Astrocyte (in vitro differentiated cells and primary cell): ENCODE measurements around the gene ST6GALNAC3. TPM values are rescaled to one million over a fixed set of nuclear protein-coding genes. Genes with fewer than 3 reads are reported as not detected.

Source experiments
- DNase-seq: peaks from one replicate; pipeline ENCODE4 v3.0.0-alpha.2; 2010; ENCODE audit warnings: low read depth
- FAIRE-seq: peaks from 2 replicates; lab custom pipeline; 2011; peaks lifted over from hg19 to GRCh38; lab: Jason Lieb, UNC
- H2AFZ ChIP-seq: 2 replicates; pipeline ENCODE4 v1.6.0; 2012; ENCODE audit warnings: low read depth, low read length, inconsistent platforms
- H3K27ac ChIP-seq: 2 replicates; pipeline ENCODE4 v1.5.1; 2011; ENCODE audit warnings: low read depth, low read length, inconsistent platforms
- H3K27me3 ChIP-seq: 2 replicates; pipeline ENCODE4 v1.6.0; 2011; ENCODE audit warnings: low read length, inconsistent platforms; ENCODE audit not compliant: insufficient read depth
- H3K36me3 ChIP-seq: 2 replicates; pipeline ENCODE4 v1.5.1; 2011; ENCODE audit warnings: low read length, inconsistent platforms; ENCODE audit not compliant: insufficient read depth
- H3K4me1 ChIP-seq: 2 replicates; pipeline ENCODE4 v1.5.1; 2011; ENCODE audit warnings: low read length, inconsistent platforms; ENCODE audit not compliant: insufficient read depth
- H3K4me2 ChIP-seq: 2 replicates; pipeline ENCODE4 v1.6.0; 2012; ENCODE audit warnings: low read length, inconsistent platforms
- H3K4me3 ChIP-seq: 2 replicates; pipeline ENCODE4 v1.5.1; 2011; ENCODE audit warnings: low read depth, mild to moderate bottlenecking, low read length, inconsistent platforms; ENCODE audit not compliant: insufficient read depth
- H3K79me2 ChIP-seq: 2 replicates; pipeline ENCODE4 v1.6.0; 2012; ENCODE audit warnings: mild to moderate bottlenecking, low read length, inconsistent platforms; ENCODE audit not compliant: insufficient read depth
- H3K9ac ChIP-seq: 2 replicates; pipeline ENCODE4 v1.6.0; 2012; ENCODE audit warnings: mild to moderate bottlenecking, low read length, inconsistent platforms
- H3K9me3 ChIP-seq: 2 replicates; pipeline ENCODE4 v1.5.1; 2012; ENCODE audit warnings: low read depth, mild to moderate bottlenecking, low read length, inconsistent platforms; ENCODE audit not compliant: insufficient read depth
- H4K20me1 ChIP-seq: 2 replicates; pipeline ENCODE4 v1.6.0; 2012; ENCODE audit warnings: low read length, inconsistent platforms; ENCODE audit not compliant: insufficient read depth
- H3K27ac Mint-ChIP-seq: one replicate; pipeline ENCODE4 v1.8.0; 2021; ENCODE audit warnings: mild to moderate bottlenecking, mixed read lengths; ENCODE audit not compliant: unreplicated experiment
- H3K27me3 Mint-ChIP-seq: one replicate; pipeline ENCODE4 v1.8.0; 2021; ENCODE audit warnings: low read depth, mixed read lengths; ENCODE audit not compliant: unreplicated experiment
- H3K36me3 Mint-ChIP-seq: one replicate; pipeline ENCODE4 v1.8.0; 2021; ENCODE audit warnings: low read depth, mixed read lengths; ENCODE audit not compliant: unreplicated experiment
- H3K4me1 Mint-ChIP-seq: one replicate; pipeline ENCODE4 v1.8.0; 2021; ENCODE audit warnings: low read depth, mixed read lengths; ENCODE audit not compliant: unreplicated experiment
- H3K4me3 Mint-ChIP-seq: one replicate; pipeline ENCODE4 v1.8.0; 2021; ENCODE audit warnings: mild to moderate bottlenecking, moderate library complexity, mixed read lengths; ENCODE audit not compliant: unreplicated experiment
- H3K9me3 Mint-ChIP-seq: one replicate; pipeline ENCODE4 v1.8.0; 2021; ENCODE audit warnings: mild to moderate bottlenecking, mixed read lengths; ENCODE audit not compliant: unreplicated experiment
- EZH2 ChIP-seq: IDR thresholded peaks from 2 replicates; pipeline ENCODE4 v1.6.1; 2012; ENCODE audit warnings: mild to moderate bottlenecking, low read length, inconsistent platforms; ENCODE audit not compliant: insufficient read depth
- total RNA-seq: library from RNA; stranded (reverse); gene quantifications from 2 replicates; pipeline ENCODE4 v1.2.1, GENCODE V29; 2021
- TF ChIP-seq, protein P1 (sequence below): IDR thresholded peaks from 2 replicates; pipeline ENCODE4 v1.5.1; 2011; ENCODE audit warnings: low read depth, mild to moderate bottlenecking, inconsistent platforms, low read length, moderate library complexity; ENCODE audit not compliant: insufficient read depth

Gene ST6GALNAC3
- total RNA-seq, 1 donor from 2014 or later = 3.2 TPM

GRCh38 chr1:76632136-76632535 is 557.6 kb downstream of the ST6GALNAC3 start:
- H3K27me3 ChIP-seq = peaks cover 2% of the 10 kb centered on the region

DNA sequence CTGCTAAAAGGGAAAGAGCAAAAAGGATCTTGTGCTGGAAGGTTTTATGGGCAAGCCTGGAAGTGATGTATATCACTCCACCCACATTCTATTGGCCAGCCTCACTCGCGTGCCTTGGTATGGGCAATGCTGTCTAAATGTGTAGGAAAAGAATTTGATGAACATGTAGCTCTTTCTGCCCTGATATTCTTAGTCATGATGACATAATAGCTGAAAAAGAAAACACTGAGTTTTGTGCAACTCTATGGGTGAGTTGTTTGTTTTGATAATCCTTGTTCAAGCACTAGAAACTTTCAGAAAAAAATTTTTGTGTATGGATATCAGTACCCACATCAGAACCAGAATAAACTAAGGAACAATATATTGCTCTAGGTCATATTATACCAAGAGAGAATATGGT is 561.2 kb downstream of the ST6GALNAC3 start:
- no peaks in the 10 kb centered on the region for H3K36me3 ChIP-seq
- no peaks in the 10 kb centered on the region for H3K9me3 ChIP-seq
- Mint-ChIP-seq H3K4me3 (no peak overlapping the region), H3K9me3 (no peaks in the 10 kb centered on the region), H3K36me3 (no peaks in the 10 kb centered on the region), H3K27ac (no peak overlapping the region), H3K27me3 (no peaks in the 10 kb centered on the region), H3K4me1 (peaks cover 4% of the 10 kb centered on the region)
- no peak overlapping the region for H3K27ac ChIP-seq
- H3K79me2 ChIP-seq = no peaks in the 10 kb centered on the region
- peaks cover 2% of the 10 kb centered on the region for H3K27me3 ChIP-seq
- no peak overlapping the region for H3K9ac ChIP-seq
- H4K20me1 ChIP-seq = no peaks in the 10 kb centered on the region
- TF ChIP-seq, protein P1, sequence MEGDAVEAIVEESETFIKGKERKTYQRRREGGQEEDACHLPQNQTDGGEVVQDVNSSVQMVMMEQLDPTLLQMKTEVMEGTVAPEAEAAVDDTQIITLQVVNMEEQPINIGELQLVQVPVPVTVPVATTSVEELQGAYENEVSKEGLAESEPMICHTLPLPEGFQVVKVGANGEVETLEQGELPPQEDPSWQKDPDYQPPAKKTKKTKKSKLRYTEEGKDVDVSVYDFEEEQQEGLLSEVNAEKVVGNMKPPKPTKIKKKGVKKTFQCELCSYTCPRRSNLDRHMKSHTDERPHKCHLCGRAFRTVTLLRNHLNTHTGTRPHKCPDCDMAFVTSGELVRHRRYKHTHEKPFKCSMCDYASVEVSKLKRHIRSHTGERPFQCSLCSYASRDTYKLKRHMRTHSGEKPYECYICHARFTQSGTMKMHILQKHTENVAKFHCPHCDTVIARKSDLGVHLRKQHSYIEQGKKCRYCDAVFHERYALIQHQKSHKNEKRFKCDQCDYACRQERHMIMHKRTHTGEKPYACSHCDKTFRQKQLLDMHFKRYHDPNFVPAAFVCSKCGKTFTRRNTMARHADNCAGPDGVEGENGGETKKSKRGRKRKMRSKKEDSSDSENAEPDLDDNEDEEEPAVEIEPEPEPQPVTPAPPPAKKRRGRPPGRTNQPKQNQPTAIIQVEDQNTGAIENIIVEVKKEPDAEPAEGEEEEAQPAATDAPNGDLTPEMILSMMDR = no peak
- no peak for TF ChIP-seq EZH2
- no peak overlapping the region for H3K4me2 ChIP-seq
- FAIRE-seq (no peak), DNase-seq (no peak)
- H3K4me3 ChIP-seq = no peak overlapping the region
- H2AFZ ChIP-seq = no peak overlapping the region
- no peaks in the 10 kb centered on the region for H3K4me1 ChIP-seq

More at GRCh38 chr1:76632136-76632535, 557.6 kb downstream of the ST6GALNAC3 start:
- Histone ChIP-seq H3K4me2 (no peak overlapping the region), H3K4me1 (no peaks in the 10 kb centered on the region), H3K79me2 (no peaks in the 10 kb centered on the region), H3K9ac (no peak overlapping the region), H3K36me3 (no peaks in the 10 kb centered on the region), H3K4me3 (no peak overlapping the region), H4K20me1 (no peaks in the 10 kb centered on the region), H3K9me3 (no peaks in the 10 kb centered on the region), H3K27ac (no peak overlapping the region), H2AFZ (no peak overlapping the region)
- Mint-ChIP-seq H3K4me3 (no peak overlapping the region), H3K4me1 (no peaks in the 10 kb centered on the region), H3K36me3 (no peaks in the 10 kb centered on the region), H3K27me3 (no peaks in the 10 kb centered on the region), H3K9me3 (no peaks in the 10 kb centered on the region), H3K27ac (no peak overlapping the region)
- TF ChIP-seq, protein P1 = no peak
- no peak for TF ChIP-seq EZH2
- no peak for FAIRE-seq
- DNase-seq = no peak

- no peak for DNase-seq
- FAIRE-seq = no peak
- no peak overlapping the region for H3K4me3 ChIP-seq
Observed at GRCh38 chr1:76639181-76639580, 564.6 kb downstream of the ST6GALNAC3 start.

More at GRCh38 chr1:76639181-76639580, 564.6 kb downstream of the ST6GALNAC3 start:
- peaks cover 4% of the 10 kb centered on the region for H3K4me1 Mint-ChIP-seq
- no peak overlapping the region for H3K27ac Mint-ChIP-seq
- Histone ChIP-seq H3K27me3 (no peaks in the 10 kb centered on the region), H3K9ac (no peak overlapping the region), H2AFZ (no peak overlapping the region), H4K20me1 (no peaks in the 10 kb centered on the region), H3K79me2 (no peaks in the 10 kb centered on the region), H3K9me3 (no peaks in the 10 kb centered on the region), H3K4me1 (no peaks in the 10 kb centered on the region), H3K4me2 (no peak overlapping the region), H3K27ac (no peak overlapping the region), H3K36me3 (no peaks in the 10 kb centered on the region)
- H3K27me3 Mint-ChIP-seq = peaks cover 4% of the 10 kb centered on the region
- H3K36me3 Mint-ChIP-seq = peaks cover 2% of the 10 kb centered on the region
- no peak overlapping the region for H3K4me3 Mint-ChIP-seq
- no peak for TF ChIP-seq EZH2
- TF ChIP-seq, protein P1 = no peak
- peaks cover 12% of the 10 kb centered on the region for H3K9me3 Mint-ChIP-seq
